Liver (tissue), 10 donors: Measurements from ENCODE around the gene GCN1. TPM values are rescaled to one million over a fixed set of nuclear protein-coding genes. Genes with fewer than 3 reads are reported as not detected.

Experiments used
- DNase-seq: peaks from one replicate; pipeline ENCODE4 v3.0.0-alpha.2; 2017; ENCODE audit warnings: low spot score
- H3K27ac ChIP-seq, 2 donors: one replicate each; pipeline ENCODE4 v1.7.0; 2013; ENCODE audit warnings: inconsistent platforms in 2 of 2, low read length in 2 of 2, control low read depth in 1 of 2, low read depth in 1 of 2, mild to moderate bottlenecking in 1 of 2
- H3K27me3 ChIP-seq, 4 donors: one replicate each; pipeline versions ENCODE4 v1.6.1 to v1.7.0; 2013; ENCODE audit warnings: low read length in 3 of 4, inconsistent platforms in 1 of 4, mild to moderate bottlenecking in 1 of 4, moderate library complexity in 1 of 4; ENCODE audit not compliant: control insufficient read depth in 4 of 4, insufficient read depth in 4 of 4
- H3K36me3 ChIP-seq, 4 donors: one replicate each; pipeline versions ENCODE4 v1.6.1 to v1.7.0; 2013; ENCODE audit warnings: low read length in 3 of 4, mild to moderate bottlenecking in 3 of 4, low read depth in 1 of 4, moderate library complexity in 1 of 4; ENCODE audit not compliant: control insufficient read depth in 4 of 4, insufficient read depth in 3 of 4
- H3K4me1 ChIP-seq, 4 donors: one replicate each; pipeline versions ENCODE4 v1.6.1 to v1.7.0; 2013; ENCODE audit warnings: low read length in 3 of 4, mild to moderate bottlenecking in 3 of 4, moderate library complexity in 1 of 4; ENCODE audit not compliant: control insufficient read depth in 4 of 4, insufficient read depth in 4 of 4
- H3K4me3 ChIP-seq, 3 donors: one replicate each; pipeline versions ENCODE4 v1.6.1 to v1.7.0; 2013; ENCODE audit warnings: low read length in 3 of 3, control low read depth in 1 of 3, low read depth in 1 of 3, mild to moderate bottlenecking in 1 of 3
- H3K9ac ChIP-seq, 2 donors: one replicate each; pipeline ENCODE4 v1.7.0; 2013; ENCODE audit warnings: low read length in 2 of 2, mild to moderate bottlenecking in 2 of 2, moderate library complexity in 2 of 2, control low read depth in 1 of 2, low read depth in 1 of 2
- H3K9me3 ChIP-seq, 4 donors: one replicate each; pipeline versions ENCODE4 v1.6.1 to v1.7.0; 2013; ENCODE audit warnings: low read length in 3 of 4; ENCODE audit not compliant: control insufficient read depth in 4 of 4
- ATF3 ChIP-seq: IDR thresholded peaks from 2 replicates; pipeline ENCODE4 v1.6.1; 2016; ENCODE audit warnings: antibody characterized with exemption
- CTCF ChIP-seq: fragments of 150-350 bp; IDR thresholded peaks from 2 replicates; pipeline ENCODE4 v1.5.1; 2017; ENCODE audit warnings: improper control_type of control experiment, low read depth, low read length; ENCODE audit not compliant: missing input control
- EGR1 ChIP-seq, 2 donors: IDR thresholded peaks; 2 replicates each; pipeline ENCODE4 v1.6.1; 2016 to 2018; ENCODE audit warnings: antibody characterized with exemption in 2 of 2, low read depth in 2 of 2
- FOXA1 ChIP-seq: IDR thresholded peaks from 2 replicates; pipeline ENCODE4 v1.6.1; 2016; ENCODE audit warnings: antibody characterized with exemption
- FOXA2 ChIP-seq: IDR thresholded peaks from 2 replicates; pipeline ENCODE4 v1.6.1; 2016; ENCODE audit warnings: antibody characterized with exemption
- GABPA ChIP-seq, 2 donors: IDR thresholded peaks in 1 of 2; conservative IDR thresholded peaks in 1 of 2; 2 replicates each; pipeline ENCODE4 v1.6.1; 2016; ENCODE audit warnings: antibody characterized with exemption in 2 of 2, mild to moderate bottlenecking in 1 of 2, moderate library complexity in 1 of 2
- HNF4A ChIP-seq, 2 donors: conservative IDR thresholded peaks; 2 replicates each; pipeline ENCODE4 v1.6.1; 2016; ENCODE audit warnings: antibody characterized with exemption in 2 of 2, mild to moderate bottlenecking in 2 of 2
- JUND ChIP-seq, 2 donors: IDR thresholded peaks; 2 replicates each; pipeline ENCODE4 v1.6.1; 2016; ENCODE audit warnings: antibody characterized with exemption in 2 of 2
- MAX ChIP-seq: IDR thresholded peaks from 2 replicates; pipeline ENCODE4 v1.6.1; 2016; ENCODE audit warnings: antibody characterized with exemption
- NR2F2 ChIP-seq: IDR thresholded peaks from 2 replicates; pipeline ENCODE4 v1.6.1; 2016; ENCODE audit warnings: antibody characterized with exemption
- RAD21 ChIP-seq, 2 donors: IDR thresholded peaks; 2 replicates each; pipeline ENCODE4 v1.6.1; 2016; ENCODE audit warnings: antibody characterized with exemption in 2 of 2, mild to moderate bottlenecking in 2 of 2
- REST ChIP-seq: IDR thresholded peaks from 2 replicates; pipeline ENCODE4 v1.6.1; 2016; ENCODE audit warnings: antibody characterized with exemption, mild to moderate bottlenecking
- RXRA ChIP-seq, 2 donors: IDR thresholded peaks; 2 replicates each; pipeline ENCODE4 v1.6.1; 2017 to 2018; ENCODE audit warnings: antibody characterized with exemption in 2 of 2, mild to moderate bottlenecking in 1 of 2
- SP1 ChIP-seq: IDR thresholded peaks from 2 replicates; pipeline ENCODE4 v1.6.1; 2018; ENCODE audit warnings: antibody characterized with exemption, mild to moderate bottlenecking
- TAF1 ChIP-seq: conservative IDR thresholded peaks from 2 replicates; pipeline ENCODE4 v1.6.1; 2016; ENCODE audit warnings: antibody characterized with exemption, mild to moderate bottlenecking
- ZBTB33 ChIP-seq: IDR thresholded peaks from 2 replicates; pipeline ENCODE4 v1.6.1; 2016; ENCODE audit warnings: antibody characterized with exemption
- WGBS: extraction: QIAGEN DNeasy Blood & Tissue Kit; methylation state at CpG from one replicate; pipeline ENCODE4 v1.1.7; 2013; 5-methylcytosine and 5-hydroxymethylcytosine counted together
- polyA plus RNA-seq, 2 donors: library from polyadenylated mRNA; stranded (reverse) in 1 of 2; unstranded in 1 of 2; fragments of 200-250 nt in 1 of 2; fragments of >200 nt in 1 of 2; fragmentation: Nextera tagmentation in 1 of 2; extraction: Ambion mirVana in 1 of 2; gene quantifications; one replicate each; pipeline versions ENCODE4 v1.2.1 to v1.2.3, GENCODE V29; 2013 to 2015
- small RNA-seq: library from RNA; depleted of rRNA; stranded (forward); fragments of <200 nt; gene quantifications from one replicate; pipeline ENCODE3, GENCODE V24; 2014
- total RNA-seq, 2 donors: library from RNA; depleted of rRNA; stranded (reverse); fragments of >200 nt; gene quantifications; one replicate each; pipeline ENCODE4 v1.2.3, GENCODE V29; 2014
- donor health status: healthy.
- donor health status: healthy.
- donor health status: healthy.
- donor health status: healthy.
- donor health status: healthy.

GCN1 gene
- total and polyA plus RNA-seq, 4 donors, result 7.3 to 78.6 (median 25.8) TPM

GRCh38 chr12:120077260-120077659, 117.3 kb downstream of the GCN1 start:
- TF ChIP-seq ATF3 (no peak), NR2F2 (no peak), TAF1 (no peak), HNF4A (conservative IDR thresholded peaks at IDR 0.05) (no peak), FOXA1 (no peak), SP1 (no peak), RAD21 (IDR thresholded peaks at IDR 0.05) (no peak), ZBTB33 (no peak), GABPA (IDR thresholded peaks at IDR 0.05 in 1 of 2, conservative IDR thresholded peaks at IDR 0.05 in 1 of 2) (no peak), MAX (no peak), RXRA (IDR thresholded peaks at IDR 0.05) (no peak), FOXA2 (no peak), CTCF (no peak), REST (no peak), JUND (IDR thresholded peaks at IDR 0.05) (no peak), EGR1 (IDR thresholded peaks at IDR 0.05; ENCODE audit: low read depth in 2 of 2) (no peak)
- WGBS, result 96% methylated on average over 6 of the region's 6 CpGs
- no peak for DNase-seq

More at GRCh38 chr12:120077260-120077659, 117.3 kb downstream of the GCN1 start:
- Histone ChIP-seq H3K27ac (no peak overlapping the region), H3K9me3 (no peaks in the 10 kb centered on the region), H3K36me3 (no peaks in the 10 kb centered on the region), H3K4me1 (no peaks in the 10 kb centered on the region), H3K4me3 (no peak overlapping the region), H3K9ac (no peak overlapping the region), H3K27me3 (no peaks in the 10 kb centered on the region)

Small RNAs within 50 kb of the gene (small RNA-seq; reads per million reads assigned to genes)
- gene MIR4498, result not detected

Other genes with a start within 250 kb of the GCN1 start
- 1 to 10 TPM in 1 of 2 donors, under 1 TPM in 1; 0.65 to 2.1 TPM for gene BICDL1, start 205.5 kb downstream of the GCN1 start, total RNA-seq
- 1 to 10 TPM; 2.5 to 3.8 TPM for gene BICDL1, start 205.5 kb downstream of the GCN1 start, polyA plus RNA-seq
- gene RAB35, start 78.0 kb downstream of the GCN1 start, total RNA-seq, result 10 to 100 TPM in 1 of 2 donors, 1 to 10 TPM in 1; 8.6 to 11.8 TPM
- 10 to 100 TPM in 1 of 2 donors, 1 to 10 TPM in 1; 7.4 to 14.4 TPM for gene RAB35, start 78.0 kb downstream of the GCN1 start, polyA plus RNA-seq
- gene RPLP0, start 6.4 kb upstream of the GCN1 start, total RNA-seq, result 1,000 to 10,000 TPM; 1,321 to 1,770 TPM
- gene RPLP0, start 6.4 kb upstream of the GCN1 start, polyA plus RNA-seq, result 1,000 to 10,000 TPM in 1 of 2 donors, 100 to 1,000 TPM in 1; 472 to 1,306 TPM
- 10 to 100 TPM in 1 of 2 donors, 1 to 10 TPM in 1; 6.0 to 13.1 TPM for gene PXN, start 71.0 kb upstream of the GCN1 start, total RNA-seq
- 10 to 100 TPM; 12.0 to 12.6 TPM for gene PXN, start 71.0 kb upstream of the GCN1 start, polyA plus RNA-seq
- under 1 TPM; under 0.01 TPM for gene RNU4-2, start 97.2 kb upstream of the GCN1 start, total RNA-seq
- gene RNU4-2, start 97.2 kb upstream of the GCN1 start, polyA plus RNA-seq, result 10 to 100 TPM in 1 of 2 donors, not detected in 1; 82.7 TPM
- under 1 TPM; under 0.01 TPM for gene RNU4-1, start 98.5 kb upstream of the GCN1 start, total RNA-seq
- 10 to 100 TPM in 1 of 2 donors, not detected in 1; 26.0 TPM for gene RNU4-1, start 98.5 kb upstream of the GCN1 start, polyA plus RNA-seq
- 1 to 10 TPM; 1.6 to 2.3 TPM for gene SIRT4, start 107.6 kb upstream of the GCN1 start, total RNA-seq
- gene SIRT4, start 107.6 kb upstream of the GCN1 start, polyA plus RNA-seq, result 1 to 10 TPM; 1.6 to 4.2 TPM
- 1 to 10 TPM in 1 of 2 donors, under 1 TPM in 1; 0.84 to 1.4 TPM for gene PLA2G1B, start 133.1 kb upstream of the GCN1 start, total RNA-seq
- 1 to 10 TPM in 1 of 2 donors, under 1 TPM in 1; 0.39 to 4.6 TPM for gene PLA2G1B, start 133.1 kb upstream of the GCN1 start, polyA plus RNA-seq
- 1 to 10 TPM in 1 of 2 donors, not detected in 1; 1.2 TPM for gene MSI1, start 174.4 kb upstream of the GCN1 start, total RNA-seq
- under 1 TPM in 1 of 2 donors, not detected in 1; 0.13 TPM for gene MSI1, start 174.4 kb upstream of the GCN1 start, polyA plus RNA-seq
- 100 to 1,000 TPM; 338 to 451 TPM for gene COX6A1, start 243.4 kb upstream of the GCN1 start, total RNA-seq
- 100 to 1,000 TPM; 621 to 910 TPM for gene COX6A1, start 243.4 kb upstream of the GCN1 start, polyA plus RNA-seq